MG63 (cell line): ENCODE data around the gene TAF11L2. TPM values are rescaled to one million over a fixed set of nuclear protein-coding genes. Genes with fewer than 3 reads are reported as not detected.
"Not testable (repeated sequence)": the region's sequence is repeated elsewhere in the genome, so short reads cannot be mapped to it uniquely, and the experiment has no call there.

Experiments
- DNase-seq: peaks from one replicate; pipeline ENCODE4 v3.0.0-alpha.2; 2020
- H3K27me3 ChIP-seq: fragments of 250-450 bp; sonication (Bioruptor Pico); 2 replicates; pipeline ENCODE4 v1.5.1; 2020; ENCODE audit warnings: mild to moderate bottlenecking, moderate library complexity
- H3K36me3 ChIP-seq: fragments of 250-450 bp; sonication (Bioruptor Pico); 2 replicates; pipeline ENCODE4 v1.5.1; 2020; ENCODE audit warnings: mild to moderate bottlenecking, moderate library complexity
- H3K4me3 ChIP-seq: fragments of 250-450 bp; sonication (Bioruptor Pico); 2 replicates; pipeline ENCODE4 v1.5.1; 2020; ENCODE audit warnings: mild to moderate bottlenecking, moderate library complexity
- H3K9me3 ChIP-seq: fragments of 250-450 bp; sonication (Bioruptor Pico); 2 replicates; pipeline ENCODE4 v1.5.1; 2020; ENCODE audit warnings: mild to moderate bottlenecking, moderate library complexity
- total RNA-seq: library from RNA; depleted of rRNA; stranded (reverse); fragments of >200 nt; shearing (Covaris generic); gene quantifications from 2 replicates; pipeline ENCODE4 v1.2.3, GENCODE V29; 2014; ENCODE audit warnings: low replicate concordance; rRNA removed

The TAF11L2 gene
- total RNA-seq, 1 experiment from 2014 or later = not detected

DNA sequence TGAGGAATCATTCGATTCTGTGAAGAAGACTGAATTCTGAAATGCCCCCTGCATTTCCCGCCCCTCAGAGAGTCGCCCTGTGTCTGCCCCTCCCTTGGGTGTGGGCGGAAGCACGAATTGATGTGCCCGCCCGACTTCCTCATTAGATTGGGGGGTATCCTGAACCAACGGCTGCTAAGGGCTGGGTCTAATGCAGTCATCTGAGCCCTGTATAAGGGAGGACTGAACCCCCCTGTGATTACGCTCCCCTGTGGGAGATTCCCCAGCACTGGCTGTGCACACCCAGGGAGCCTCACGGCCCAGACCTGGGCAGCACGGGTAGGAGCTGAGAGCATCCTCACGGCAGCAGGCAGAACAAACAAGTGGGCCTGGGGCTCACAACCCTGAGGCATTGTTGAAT, 19.5 kb downstream of the TAF11L2 start:
- H3K27me3 ChIP-seq, DNase-seq, H3K4me3 ChIP-seq, H3K9me3 ChIP-seq, H3K36me3 ChIP-seq: not testable (repeated sequence)

- H3K9me3 ChIP-seq, DNase-seq, H3K4me3 ChIP-seq, H3K27me3 ChIP-seq, H3K36me3 ChIP-seq: not testable (repeated sequence)
Measured at GRCh38 chr5:17518067-17518466, 20.0 kb downstream of the TAF11L2 start, which contains the start of gene TAF11L3. TSS of gene TAF11L3 (plus strand) at chr5:17518367.

DNA sequence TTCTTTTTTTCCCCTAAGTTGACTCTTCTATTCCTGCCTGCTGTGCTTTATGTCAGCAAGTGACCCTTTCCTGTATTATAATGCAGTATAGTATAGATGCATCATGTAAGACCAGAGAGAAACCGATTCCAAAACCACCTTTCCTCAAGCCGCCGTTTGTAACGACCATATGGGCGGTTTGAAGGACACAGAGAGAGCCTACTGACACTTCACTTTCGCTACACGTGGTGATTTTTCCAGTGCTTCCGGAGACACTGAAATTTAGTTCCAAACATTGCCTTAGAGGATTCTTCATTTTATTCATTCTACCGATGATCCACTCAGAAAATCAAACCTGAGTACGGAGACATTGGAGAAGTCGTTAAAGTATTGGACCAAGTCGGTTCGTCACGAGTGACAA, 21.5 kb downstream of the TAF11L2 start:
- not testable (repeated sequence) for H3K36me3 ChIP-seq, DNase-seq, H3K27me3 ChIP-seq, H3K4me3 ChIP-seq, H3K9me3 ChIP-seq

DNA sequence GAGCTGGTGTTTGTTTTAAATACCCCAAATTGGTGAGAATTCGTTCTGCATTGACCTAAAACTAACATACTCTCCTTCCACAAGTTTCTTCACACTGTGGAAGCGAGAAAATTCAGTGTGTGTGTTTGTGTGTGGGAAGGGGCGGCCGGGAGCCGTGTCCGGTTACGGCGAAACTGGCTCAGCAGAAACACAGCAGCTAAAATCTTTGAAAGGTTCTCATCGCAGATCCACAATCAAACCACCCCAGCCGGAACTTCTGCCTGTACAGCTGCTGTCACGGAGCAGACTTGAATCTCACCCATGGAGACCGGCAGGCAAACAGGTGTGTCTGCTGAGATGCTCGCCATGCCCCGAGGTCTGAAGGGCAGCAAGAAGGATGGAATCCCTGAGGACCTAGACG, 23.5 kb downstream of the TAF11L2 start, which contains the start of gene TAF11L4:
TSS of gene TAF11L4 (plus strand) at position 301 of the 400 bp plus-strand sequence.
- H3K36me3 ChIP-seq, H3K4me3 ChIP-seq, H3K27me3 ChIP-seq, H3K9me3 ChIP-seq, DNase-seq: not testable (repeated sequence)

- H3K36me3 ChIP-seq, DNase-seq, H3K9me3 ChIP-seq, H3K27me3 ChIP-seq, H3K4me3 ChIP-seq: not testable (repeated sequence)
Measured at GRCh38 chr5:17524935-17525334, 26.9 kb downstream of the TAF11L2 start, which contains the start of gene TAF11L5. TSS of gene TAF11L5 (plus strand) at chr5:17525235.

DNA sequence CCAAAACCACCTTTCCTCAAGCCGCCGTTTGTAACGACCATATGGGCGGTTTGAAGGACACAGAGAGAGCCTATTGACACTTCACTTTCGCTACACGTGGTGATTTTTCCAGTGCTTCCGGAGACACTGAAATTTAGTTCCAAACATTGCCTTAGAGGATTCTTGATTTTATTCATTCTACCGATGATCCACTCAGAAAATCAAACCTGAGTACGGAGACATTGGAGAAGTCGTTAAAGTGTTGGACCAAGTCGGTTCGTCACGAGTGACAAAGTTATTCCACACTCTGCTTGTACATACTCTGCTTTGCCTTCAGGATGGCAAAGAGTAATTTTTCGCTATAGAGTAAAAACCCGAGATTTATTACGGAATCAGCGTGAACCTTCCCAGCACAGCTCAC, 28.5 kb downstream of the TAF11L2 start:
- not testable (repeated sequence) for DNase-seq, H3K4me3 ChIP-seq, H3K36me3 ChIP-seq, H3K27me3 ChIP-seq, H3K9me3 ChIP-seq

GRCh38 chr5:17528369-17528768, 30.3 kb downstream of the TAF11L2 start, which contains the start of gene TAF11L6:
TSS of gene TAF11L6 (plus strand) at chr5:17528669.
- not testable (repeated sequence) for DNase-seq, H3K36me3 ChIP-seq

More at GRCh38 chr5:17528369-17528768, 30.3 kb downstream of the TAF11L2 start, which contains the start of gene TAF11L6:
- H3K4me3 ChIP-seq, H3K27me3 ChIP-seq, H3K9me3 ChIP-seq: not testable (repeated sequence)

Other genes starting within 250 kb of the TAF11L2 start
- not detected in 2 replicates for gene TAF11L3, start 20.1 kb downstream of the TAF11L2 start, total RNA-seq
- gene TAF11L4, start 23.6 kb downstream of the TAF11L2 start, total RNA-seq = not detected in 2 replicates
- gene TAF11L5, start 27.0 kb downstream of the TAF11L2 start, total RNA-seq = not detected in 2 replicates
- not detected in 2 replicates for gene TAF11L6, start 30.4 kb downstream of the TAF11L2 start, total RNA-seq
- gene TAF11L7, start 87.5 kb downstream of the TAF11L2 start, total RNA-seq = not detected in 2 replicates
- gene TAF11L8, start 92.7 kb downstream of the TAF11L2 start, total RNA-seq = not detected in 2 replicates
- not detected in 2 replicates for gene TAF11L9, start 96.2 kb downstream of the TAF11L2 start, total RNA-seq
- not detected in 2 replicates for gene TAF11L10, start 99.6 kb downstream of the TAF11L2 start, total RNA-seq
- gene TAF11L11, start 106.0 kb downstream of the TAF11L2 start, total RNA-seq = not detected in 2 replicates
- not detected in 2 replicates for gene TAF11L12, start 112.2 kb downstream of the TAF11L2 start, total RNA-seq
- not detected in 2 replicates for gene TAF11L13, start 133.9 kb downstream of the TAF11L2 start, total RNA-seq
- gene TAF11L14, start 136.2 kb downstream of the TAF11L2 start, total RNA-seq = not detected in 2 replicates